NB4 (cell line): ENCODE results near the gene C9orf85.

ENCODE experiments used
- CTCF ChIP-seq: IDR thresholded peaks from one replicate; pipeline ENCODE4 v1.5.1; 2012; ENCODE audit warnings: low read depth, low read length
- POLR2A ChIP-seq: IDR thresholded peaks from 2 replicates; pipeline ENCODE4 v1.6.1; 2011; ENCODE audit warnings: mild to moderate bottlenecking; ENCODE audit not compliant: insufficient read length; ENCODE audit errors: extremely low read depth

GRCh38 chr9:71901695-71902597, 9.5 kb upstream of the C9orf85 start:
- TF ChIP-seq CTCF (no peak), POLR2A (no peak)
